C4-2B (cell line): Measurements from ENCODE around the gene SLC37A3.

Experiments used
- CTCF ChIP-seq: fragments of 450-650 bp; conservative IDR thresholded peaks from 2 replicates; pipeline ENCODE4 v1.5.1; 2017; ENCODE audit warnings: mild to moderate bottlenecking
- ZFX ChIP-seq: fragments of 450-650 bp; IDR thresholded peaks from 2 replicates; pipeline ENCODE4 v1.6.1; 2017

- TF ChIP-seq CTCF (peak; percentile 41), ZFX (no peak)
Measured at GRCh38 chr7:140342727-140343514, 55.4 kb downstream of the SLC37A3 start.
